Activated gamma-delta T cell (primary cell): Measurements from ENCODE around the gene BUB1.
"Not testable (repeated sequence)": the region's sequence is repeated elsewhere in the genome, so short reads cannot be mapped to it uniquely, and the experiment has no call there.

Source experiments
- DNase-seq: peaks from one replicate; lab custom pipeline; 2025; lab: John Stamatoyannopoulos, UW

Gene BUB1

DNA sequence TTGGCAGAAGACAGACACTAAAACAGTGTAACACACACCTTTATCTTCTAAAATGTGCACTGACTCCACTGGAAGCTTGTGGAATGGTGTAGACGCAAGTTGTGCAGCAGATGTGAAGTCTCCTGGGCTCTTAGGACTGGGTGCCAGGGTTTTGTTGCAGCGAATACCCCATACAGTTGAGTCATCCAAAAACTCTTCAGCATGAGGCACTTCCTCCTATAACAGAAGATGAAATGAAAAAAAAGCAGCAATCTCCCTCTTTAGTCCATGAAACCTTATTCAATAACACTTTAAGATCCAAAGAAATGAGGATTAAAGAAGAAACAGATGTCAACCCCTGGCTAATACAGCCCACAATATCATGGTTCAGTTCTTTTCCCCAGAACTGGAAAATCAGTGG, 22.2 kb downstream of the BUB1 start:
- no peak for DNase-seq

DNA sequence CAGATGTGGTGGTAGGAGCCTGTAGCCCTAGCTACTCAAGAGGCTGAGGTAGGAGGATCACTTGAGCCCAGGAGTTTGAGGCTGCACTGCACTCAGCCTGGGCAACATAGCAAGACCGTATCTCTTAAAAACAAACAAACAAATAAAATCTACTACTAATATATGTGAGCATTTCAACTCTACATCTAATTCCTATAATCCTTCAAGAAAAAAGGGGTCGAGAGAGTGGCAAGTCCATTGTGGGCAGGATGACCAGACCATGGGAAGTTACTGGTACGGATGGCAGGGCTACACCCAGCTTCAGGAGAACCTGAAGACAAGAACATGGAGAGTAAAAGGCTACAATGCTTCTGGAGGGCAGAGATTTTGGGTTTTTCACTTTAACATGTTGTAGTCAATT, 24.0 kb downstream of the BUB1 start:
- DNase-seq: no peak

DNA sequence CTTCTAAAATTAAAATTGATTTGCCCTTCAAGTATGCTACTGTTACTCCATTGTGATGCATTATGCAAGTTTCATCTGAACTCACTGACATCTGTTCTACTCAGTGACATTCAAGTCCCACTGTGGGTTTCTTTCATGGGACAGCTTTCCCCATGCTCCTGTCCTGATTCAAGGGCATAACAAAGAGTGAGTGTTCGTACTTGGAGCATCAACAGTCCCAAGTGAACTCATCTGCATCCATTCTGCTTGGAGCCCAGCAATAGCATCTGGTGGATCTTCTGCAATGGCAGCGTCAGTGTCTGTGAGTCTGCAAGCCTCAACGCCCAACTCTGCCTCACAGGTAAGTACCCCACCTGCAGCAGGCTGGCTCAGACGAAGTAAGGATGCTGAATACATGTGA, 27.5 kb downstream of the BUB1 start:
- DNase-seq: no peak

DNA sequence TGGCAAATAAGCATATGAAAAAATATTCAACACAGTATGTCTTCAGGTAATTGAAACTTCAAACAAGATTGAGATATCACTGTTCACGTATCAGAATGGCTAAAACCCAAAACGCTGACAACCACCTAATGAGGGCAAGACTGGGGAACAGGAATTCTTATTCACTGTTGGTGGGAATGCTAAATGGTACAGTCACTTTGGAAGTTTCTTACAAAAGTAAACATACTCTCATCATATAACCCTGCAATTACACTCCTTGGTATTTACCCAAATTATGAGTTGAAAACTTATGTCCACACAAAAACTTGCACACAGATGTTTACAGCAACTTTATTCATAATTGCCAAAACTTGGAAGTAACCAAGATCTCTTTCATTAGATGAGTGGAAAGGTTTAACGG, 30.1 kb downstream of the BUB1 start:
- no peak for DNase-seq

DNA sequence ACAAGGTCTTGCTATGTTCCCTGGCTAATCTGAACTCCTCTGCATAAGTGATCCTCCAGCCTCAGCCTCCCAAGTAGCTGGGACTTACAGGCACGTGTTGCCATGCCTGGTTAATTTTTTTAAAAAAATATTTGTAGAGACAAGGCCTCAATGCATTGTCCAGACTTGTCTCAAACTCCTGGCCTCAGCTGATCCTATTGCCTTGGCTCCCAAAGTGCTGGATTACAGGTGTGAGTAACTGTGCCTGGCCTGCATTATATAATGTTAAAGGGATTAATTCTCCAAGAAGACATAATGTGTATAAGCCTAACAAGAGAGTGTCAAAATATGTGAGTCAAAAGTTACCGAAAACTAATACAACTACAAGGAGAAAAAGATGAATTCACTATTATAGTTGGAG, 32.2 kb downstream of the BUB1 start:
- DNase-seq: no peak

DNA sequence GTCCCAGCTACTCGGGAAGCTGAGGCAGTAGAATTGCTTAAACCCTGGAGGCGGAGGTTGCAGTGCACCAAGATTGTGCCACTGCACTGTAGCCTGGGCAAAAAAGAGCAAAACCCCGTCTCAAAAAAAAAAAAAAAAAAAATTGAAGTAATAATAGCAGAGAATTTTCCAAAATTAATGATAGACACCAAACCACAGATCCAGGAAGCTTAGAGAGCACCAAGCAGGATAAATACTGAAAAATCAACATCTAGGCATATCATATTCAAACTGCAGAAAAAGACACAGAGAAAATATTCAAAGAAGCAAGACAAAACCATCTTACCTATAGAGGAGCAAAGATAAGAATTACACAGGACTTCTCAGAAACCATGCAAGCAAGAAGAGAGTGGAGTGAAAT, 33.5 kb downstream of the BUB1 start:
- DNase-seq: no peak

DNA sequence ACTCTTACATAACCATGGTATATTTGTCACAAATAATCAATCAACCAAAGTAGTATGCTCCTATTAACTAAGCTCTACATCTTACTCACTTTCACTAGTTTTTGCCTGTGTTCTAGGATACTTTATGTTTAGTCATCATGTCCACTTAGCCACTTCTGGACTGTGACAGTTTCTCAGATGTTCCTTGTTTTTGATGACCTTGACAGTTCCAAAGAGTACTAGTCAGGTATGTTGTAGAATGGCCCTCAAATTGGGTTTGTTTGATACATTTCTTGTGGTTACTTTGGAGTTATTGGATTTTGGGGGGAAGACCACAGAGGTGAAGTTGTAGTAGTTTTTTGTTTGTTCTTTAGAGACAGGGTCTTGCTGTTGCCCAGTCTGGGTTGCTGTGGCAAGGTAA, 35.5 kb downstream of the BUB1 start:
- DNase-seq: no peak

DNA sequence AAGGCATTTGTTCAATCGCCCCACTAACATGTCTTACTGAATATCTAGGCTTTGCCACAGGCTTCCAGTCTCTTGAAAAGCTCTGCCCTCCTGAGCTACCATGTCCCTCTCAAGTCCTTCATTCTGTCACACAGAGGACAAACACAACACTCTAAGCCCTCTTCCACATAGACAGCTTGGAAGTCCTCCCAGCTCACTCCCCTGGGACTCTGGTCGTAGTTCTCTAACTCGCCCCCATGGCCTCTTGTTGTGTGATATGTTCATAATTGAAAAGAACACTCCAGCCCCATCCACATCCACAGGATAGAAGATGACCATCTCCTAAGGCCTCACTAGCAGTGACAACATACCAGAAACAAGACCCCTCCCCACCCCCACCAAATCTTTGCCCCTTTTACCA, 37.9 kb downstream of the BUB1 start:
- DNase-seq: no peak

DNA sequence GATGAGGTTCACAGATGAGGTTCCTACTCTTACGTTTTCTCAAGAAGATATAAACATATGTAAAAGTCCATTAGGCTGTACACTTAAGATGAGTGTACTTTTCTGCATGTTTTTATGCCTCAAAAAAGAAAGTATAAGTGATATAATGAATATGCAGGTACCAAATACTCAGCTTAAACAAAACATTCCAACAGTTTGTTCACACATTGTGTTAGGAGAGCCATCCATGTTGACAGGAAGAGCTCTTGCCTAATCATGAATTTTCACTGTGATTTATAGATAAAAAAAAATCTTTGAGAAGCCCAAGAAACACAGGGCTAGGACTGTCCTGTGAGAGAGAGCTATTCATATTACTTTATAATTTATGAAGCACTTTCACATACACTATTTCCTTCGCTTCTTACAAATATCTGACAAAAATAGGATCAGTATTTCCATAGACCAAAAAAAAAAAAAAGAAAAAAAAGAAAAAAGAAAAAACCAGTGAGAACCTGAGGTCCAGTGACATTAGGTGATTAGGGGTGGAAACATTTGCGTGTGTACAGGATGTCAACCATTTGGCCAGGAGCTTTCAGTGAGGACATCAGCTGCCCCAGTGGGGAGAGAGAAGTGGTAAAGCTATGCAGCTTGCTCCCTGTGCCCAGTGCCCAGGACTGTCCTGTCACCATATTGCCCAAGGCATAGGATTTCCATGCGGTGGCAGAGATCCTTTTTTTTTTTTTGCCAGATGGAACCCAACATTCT, 38.7 kb downstream of the BUB1 start:
- no peak for DNase-seq

DNA sequence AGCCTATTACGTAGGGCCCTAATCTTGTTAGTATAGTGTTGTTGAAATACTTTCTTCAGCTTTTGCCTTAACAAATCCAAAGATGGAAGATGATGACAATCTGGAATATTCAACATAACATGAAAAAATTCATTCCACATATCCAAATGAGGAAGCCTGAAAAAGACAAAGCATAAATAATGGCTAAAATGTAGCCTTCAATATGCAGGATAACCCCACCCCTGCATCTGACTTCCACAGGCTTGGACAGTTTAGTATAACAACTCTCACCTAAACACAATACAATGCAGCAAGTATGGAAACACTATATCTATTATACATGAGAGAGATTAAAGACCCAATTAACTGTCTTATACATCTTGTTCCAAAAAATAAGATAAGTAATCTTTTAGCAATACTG, 39.9 kb downstream of the BUB1 start:
- no peak for DNase-seq

DNA sequence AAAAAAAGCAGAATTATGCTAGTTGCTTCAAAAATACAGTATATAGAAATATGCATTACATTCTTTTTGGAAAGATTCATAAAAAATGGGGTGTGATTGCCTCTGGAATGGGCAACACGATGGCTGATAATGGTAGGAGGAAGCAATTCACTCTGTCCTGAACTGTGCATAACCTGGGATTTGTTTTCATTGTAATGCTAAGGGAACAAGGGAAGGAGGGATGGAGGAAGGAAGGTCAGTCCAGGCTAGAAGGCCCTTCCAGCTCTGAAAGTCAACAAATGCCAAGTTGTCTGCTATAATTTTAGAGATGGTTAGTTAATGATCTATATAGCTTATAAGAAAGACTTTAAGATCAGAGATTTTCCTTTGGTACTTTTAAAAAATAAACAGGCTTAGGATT, 40.8 kb downstream of the BUB1 start:
- DNase-seq: no peak

DNA sequence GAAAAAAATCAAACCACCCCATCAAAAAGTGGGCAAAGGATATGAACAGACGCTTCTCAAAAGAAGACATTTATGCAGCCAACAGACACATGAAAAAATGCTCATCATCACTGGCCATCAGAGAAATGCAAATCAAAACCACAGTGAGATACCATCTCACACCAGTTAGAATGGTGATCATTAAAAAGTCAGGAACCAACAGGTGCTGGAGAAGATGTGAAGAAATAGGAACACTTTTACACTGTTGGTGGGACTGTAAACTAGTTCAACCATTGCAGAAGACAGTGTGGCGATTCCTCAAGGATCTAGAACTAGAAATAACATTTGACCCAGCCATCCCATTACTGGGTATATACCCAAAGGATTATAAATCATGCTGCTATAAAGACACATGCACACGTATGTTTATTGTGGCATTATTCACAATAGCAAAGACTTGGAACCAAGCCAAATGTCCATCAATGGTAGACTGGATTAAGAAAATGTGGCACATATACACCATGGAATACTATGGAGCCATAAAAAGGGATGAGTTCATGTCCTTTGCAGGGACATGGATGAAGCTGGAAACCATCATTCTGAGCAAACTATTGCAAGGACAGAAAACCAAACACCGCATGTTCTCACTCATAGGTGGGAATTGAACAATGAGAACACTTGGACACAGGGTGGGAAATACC, 41.8 kb downstream of the BUB1 start:
- not testable (repeated sequence) for DNase-seq

DNA sequence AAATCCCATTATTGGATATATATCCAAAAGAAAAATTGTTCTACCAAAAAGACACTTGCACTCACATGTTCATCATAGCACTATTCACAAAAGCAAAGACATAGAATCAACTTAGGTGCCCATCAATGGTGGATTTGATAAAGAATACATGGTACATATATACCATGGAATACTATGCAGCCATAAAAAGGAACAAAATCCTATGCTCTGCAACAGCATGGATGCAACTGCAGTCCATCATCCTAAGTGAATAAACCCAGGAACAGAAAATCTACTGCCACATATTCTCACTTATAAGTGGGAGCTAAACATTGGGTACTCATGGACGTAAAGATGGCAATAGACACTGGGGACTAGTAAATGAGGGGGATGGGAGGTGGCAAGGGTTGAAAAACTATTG, 50.5 kb downstream of the BUB1 start:
- not testable (repeated sequence) for DNase-seq

DNA sequence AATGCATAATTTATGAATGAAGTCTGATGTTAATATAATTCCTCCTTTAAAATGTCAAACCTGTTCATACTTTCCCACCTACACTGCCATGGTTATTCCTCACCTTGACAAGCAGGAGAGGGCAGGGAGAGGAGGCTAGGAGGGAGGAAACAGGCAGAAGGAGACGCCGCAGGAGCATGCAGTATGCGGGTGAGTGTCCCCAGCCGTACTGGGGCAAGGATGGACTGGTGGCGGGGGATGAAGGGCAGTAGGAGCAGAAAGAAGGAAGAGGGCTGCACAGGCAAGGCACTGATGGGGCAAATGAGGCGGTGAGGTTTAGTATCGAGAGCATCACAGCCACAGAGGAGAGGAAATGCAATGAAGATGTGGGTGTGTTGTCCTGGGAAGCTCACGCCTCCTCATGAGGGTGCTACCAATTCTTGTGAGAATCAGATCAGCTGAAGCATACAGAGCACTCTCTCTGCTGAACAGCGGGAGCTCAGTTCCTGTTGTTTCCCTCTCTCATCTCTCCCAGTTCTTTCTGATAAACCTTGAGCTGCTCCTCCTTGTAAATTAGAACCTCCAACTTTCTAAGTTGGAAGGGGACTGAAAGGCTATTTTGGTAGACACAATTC, 58.4 kb downstream of the BUB1 start:
- not testable (repeated sequence) for DNase-seq

DNA sequence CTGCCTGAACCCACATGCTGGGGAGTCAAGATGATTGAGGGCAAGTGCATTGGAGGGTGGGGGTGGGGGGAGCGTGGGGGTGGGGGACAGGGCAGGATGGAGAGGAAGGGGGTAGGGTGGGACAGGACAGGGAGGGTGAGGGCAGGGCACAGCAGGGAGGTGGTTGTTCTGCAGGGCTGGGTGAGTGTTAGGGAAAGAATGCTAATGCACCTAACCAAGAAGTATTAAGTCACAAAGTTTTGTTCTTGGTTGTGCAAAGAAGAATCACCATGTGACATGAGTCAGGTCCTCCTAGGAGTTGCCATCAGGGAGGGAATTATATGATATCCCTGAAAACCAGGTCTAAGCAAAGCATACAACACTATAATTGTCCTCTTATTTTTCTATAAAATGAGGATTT, 63.9 kb downstream of the BUB1 start:
- DNase-seq: not testable (repeated sequence)

DNA sequence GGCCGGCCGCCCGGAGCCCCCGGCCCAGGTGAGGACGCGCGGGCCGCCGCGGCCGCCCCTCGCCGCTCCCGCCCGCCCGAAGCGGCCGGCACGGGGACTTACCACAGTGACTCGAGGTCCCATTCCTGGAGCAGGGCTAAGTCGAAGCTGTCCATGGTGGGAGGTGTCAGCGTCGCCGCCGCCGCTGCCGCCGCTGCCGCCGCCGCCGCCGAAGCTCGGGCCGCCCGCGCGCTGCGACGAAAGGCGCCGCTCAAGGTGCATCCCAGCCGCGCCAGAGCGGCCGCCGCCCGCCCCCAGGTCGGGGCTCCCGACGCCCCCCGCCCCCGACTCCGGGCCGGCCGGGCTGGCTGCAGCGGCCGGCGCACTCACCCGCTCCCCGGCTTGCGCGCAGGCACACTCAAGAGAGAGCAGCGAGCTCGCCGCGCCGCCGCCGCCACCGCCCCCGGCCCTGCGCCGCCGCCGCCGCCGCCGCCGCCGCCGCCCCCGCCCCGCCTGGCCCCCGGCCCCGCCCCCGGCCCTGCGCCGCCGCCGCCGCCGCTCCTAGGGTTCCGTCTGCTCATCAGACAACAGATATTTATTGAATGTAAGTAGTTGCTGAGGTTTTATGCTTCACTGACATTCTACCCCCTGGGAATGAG, 67.1 kb downstream of the BUB1 start:
- not testable (repeated sequence) for DNase-seq

DNA sequence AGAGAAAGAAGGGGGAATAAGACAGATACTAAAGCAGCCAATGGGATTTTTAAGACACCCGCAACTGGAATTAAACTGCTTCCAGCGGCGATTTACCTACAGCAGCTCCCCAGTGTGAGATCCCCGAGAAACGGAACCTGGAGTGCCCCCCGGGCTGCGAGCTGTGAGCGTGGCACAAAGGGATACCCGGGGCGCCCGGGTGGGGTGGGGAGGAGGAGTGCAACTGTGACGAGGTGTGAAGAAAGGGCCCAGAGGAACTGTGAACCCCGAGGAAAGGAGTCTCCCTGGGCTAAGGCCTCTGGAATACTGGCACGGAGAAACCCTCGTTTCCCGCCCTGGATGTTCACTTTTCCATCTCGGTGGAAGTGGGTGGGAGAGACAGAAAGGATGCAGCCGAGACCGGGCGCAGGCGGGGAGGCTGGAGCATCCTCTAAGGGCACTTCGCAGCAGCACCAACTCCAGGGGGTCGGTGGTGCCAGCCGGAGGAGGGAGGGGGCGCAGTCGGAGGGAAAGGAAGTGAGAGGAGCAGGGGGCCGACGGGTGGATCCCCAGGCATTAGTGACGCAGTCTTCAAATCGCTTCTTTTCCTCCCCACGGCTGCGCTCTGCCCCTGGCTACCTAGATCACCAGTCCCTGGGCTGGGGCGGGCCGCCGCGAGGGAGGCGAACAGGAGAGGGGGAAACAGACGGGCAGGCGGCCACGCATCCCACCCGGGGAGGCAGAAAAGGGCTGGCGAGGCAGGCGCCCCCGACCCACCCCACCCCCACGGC, 67.8 kb downstream of the BUB1 start:
- DNase-seq: not testable (repeated sequence)

DNA sequence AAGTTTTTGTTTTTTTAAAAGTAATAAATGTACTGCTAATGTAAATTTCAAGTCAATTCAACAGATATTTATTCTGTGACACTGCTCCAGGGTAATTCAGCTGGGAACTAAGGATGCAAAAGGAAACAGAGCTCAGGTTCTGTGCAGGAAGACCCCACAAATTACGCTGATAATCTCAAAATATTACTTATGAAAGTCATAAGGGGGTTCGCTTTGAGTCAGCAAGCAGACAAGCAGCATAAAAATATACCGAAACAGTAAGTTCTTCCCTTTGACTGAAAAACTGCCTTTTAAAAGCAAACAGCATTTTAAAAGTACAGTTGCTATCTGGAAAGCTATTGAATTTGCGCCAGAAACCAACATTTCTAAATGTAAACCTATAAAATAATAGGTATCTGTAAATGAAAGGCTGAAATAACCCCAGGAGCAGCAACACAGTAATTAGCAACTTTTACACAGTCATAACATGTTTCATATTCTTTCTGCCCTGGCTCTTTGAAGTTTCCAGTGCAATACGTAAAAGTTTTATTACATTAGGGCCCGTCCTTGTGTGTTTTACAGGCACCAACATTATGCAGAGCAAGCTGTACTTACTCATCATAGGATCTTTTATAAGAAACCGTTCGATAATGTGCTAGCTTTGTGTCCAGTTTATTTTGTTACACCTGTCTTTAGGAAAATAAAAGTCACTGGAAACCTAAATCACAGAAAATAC, 68.9 kb downstream of the BUB1 start:
- not testable (repeated sequence) for DNase-seq

DNA sequence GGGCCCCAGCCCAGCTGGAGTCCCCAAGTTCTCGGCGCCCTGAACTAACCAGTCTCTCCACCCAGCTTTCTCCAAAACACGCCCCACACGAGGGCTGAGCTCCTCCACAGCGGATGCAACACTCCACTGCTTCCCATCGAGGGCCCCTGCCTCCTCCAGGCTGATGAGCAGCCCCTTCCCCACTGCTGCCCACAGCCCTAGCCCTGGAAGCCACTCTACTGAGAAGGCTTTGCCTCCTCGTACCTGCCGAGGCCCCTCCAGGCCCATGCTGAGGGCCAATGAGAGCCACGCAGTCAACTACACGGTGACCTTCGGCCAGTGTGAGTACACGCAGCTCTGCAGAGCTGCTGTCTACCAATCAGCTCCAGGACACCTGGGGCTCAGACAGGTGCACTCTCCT, 72.8 kb downstream of the BUB1 start:
- not testable (repeated sequence) for DNase-seq

DNA sequence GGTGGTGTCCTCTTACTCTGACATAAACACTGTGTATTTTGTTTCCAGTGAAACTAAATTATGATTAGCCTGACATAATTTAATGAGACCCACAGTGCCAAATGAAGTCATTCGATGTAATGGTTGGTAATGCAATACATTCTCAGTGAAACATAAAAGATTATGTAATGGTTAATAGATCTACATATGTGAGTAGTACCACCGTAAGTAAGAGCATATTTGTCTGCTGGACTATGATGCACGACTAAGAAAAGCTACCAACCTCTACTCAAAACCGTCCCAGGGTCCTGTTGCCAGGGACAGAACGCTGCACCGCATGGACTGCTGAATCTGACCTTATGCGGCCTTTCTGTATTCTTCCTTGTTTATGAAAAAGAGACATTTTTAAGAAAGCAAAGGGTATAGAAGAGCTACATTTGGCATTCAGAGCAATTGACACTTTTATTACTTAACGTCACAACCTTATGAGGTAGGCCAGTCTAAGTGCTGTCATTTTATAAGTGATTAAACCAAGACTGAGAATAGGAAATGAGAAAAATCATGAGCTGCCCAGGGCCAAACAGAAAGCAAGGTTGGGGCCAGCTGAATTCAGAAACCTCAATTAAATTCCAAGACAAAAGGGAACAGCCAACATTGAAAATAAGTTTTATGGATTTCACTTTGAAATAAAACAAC, 73.8 kb downstream of the BUB1 start:
- DNase-seq: not testable (repeated sequence)

DNA sequence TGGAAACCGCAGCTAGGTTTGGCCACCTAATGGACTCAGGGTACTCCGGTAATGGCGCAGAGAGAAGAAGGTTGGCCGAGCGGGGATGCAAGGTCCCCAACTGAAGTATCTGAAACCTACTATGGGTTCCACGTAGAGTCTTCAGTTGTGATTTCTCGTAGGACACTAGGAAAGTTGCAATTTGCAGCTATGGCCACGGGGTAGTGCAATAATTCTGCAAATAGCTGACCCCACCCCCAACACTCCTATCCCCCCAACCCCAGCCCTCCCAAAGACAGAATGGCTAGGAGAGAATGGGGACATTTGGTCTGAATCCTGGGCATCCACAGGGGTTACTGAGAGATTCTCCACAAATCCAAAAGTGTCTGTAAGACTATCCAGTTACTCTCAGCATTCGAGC, 75.7 kb downstream of the BUB1 start:
- not testable (repeated sequence) for DNase-seq
